ENCODE measurements around the gene MAP6. TPM values are rescaled to one million over a fixed set of nuclear protein-coding genes. Genes with fewer than 3 reads are reported as not detected.
A peak's percentile ranks its signal among the peaks of the same experiment; 100 is the strongest.

Gene MAP6
- polyA plus RNA-seq, 1 experiment: 1.5 TPM

DNA sequence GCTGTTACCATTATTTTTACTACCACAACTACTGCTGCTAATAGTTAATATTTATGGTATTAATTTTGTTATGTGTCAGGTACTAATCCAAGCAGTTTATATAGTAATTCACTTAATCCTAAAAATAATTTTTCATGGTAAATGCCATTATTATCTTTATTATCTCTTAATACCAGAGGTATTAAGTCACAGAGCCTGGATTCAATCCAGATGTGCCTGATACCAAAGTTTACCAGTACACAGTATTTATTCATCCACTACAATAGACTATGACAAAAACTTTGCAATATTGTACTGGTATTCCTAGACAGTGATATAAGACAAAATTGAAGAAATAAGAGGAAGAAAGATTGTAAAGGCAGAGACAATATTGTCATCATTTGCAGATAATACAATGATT is 24.5 kb downstream of the MAP6 start:
- no peak for DNase-seq (ENCODE audit: low read depth, low spot score)
- Histone ChIP-seq H3K27ac (ENCODE audit: low read depth, low read length) (no peak overlapping the region), H3K4me3 (ENCODE audit: low read depth, low read length) (no peak overlapping the region), H3K27me3 (ENCODE audit: control insufficient read depth, insufficient read depth, low read length) (peaks cover 6% of the 10 kb centered on the region), H3K9me3 (ENCODE audit: control insufficient read depth, insufficient read depth, low read length) (no peaks in the 10 kb centered on the region)
- TF ChIP-seq, protein P1, sequence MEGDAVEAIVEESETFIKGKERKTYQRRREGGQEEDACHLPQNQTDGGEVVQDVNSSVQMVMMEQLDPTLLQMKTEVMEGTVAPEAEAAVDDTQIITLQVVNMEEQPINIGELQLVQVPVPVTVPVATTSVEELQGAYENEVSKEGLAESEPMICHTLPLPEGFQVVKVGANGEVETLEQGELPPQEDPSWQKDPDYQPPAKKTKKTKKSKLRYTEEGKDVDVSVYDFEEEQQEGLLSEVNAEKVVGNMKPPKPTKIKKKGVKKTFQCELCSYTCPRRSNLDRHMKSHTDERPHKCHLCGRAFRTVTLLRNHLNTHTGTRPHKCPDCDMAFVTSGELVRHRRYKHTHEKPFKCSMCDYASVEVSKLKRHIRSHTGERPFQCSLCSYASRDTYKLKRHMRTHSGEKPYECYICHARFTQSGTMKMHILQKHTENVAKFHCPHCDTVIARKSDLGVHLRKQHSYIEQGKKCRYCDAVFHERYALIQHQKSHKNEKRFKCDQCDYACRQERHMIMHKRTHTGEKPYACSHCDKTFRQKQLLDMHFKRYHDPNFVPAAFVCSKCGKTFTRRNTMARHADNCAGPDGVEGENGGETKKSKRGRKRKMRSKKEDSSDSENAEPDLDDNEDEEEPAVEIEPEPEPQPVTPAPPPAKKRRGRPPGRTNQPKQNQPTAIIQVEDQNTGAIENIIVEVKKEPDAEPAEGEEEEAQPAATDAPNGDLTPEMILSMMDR (IDR thresholded peaks at IDR 0.05; ENCODE audit: low read depth, low read length): no peak
- POLR2A ChIA-PET: no interaction called here
- CTCF ChIA-PET: interaction anchor here (1.0 to 1.1 kb wide), 2 partner anchors 62 to 364 kb away, joined by 4 to 5 read pairs; no protein-coding TSS in a partner anchor

DNA sequence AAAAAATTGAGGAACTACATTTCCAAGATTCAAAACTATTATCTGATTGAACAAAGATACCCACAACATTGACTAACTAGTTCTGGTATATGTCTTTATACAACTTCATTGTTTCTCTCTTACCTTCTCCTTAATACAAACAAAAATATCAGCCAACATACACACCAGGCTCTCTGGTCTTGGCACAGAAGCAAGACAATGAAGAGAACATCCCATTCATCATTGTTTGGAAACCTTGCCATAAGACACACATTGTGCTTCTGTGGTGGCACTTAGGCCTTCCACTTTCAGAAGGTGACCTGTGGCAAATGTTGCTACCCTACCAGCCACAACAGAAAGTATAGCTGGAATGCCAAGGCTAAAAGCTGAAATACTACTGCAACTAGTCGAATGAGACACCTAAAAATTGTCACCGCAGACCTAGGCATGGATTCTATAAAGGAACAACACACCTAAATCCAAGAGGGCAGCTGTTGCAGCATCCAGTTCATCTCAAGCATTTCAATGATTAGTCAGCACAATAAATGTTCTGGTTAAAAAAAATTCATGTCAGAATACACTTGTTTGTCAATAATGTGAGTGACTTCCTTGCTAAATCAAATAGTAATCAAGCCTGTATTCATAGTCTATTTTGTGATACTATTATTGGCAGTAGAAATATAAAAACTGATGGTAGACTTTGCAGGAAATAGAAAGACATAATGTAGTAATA is 26.3 kb downstream of the MAP6 start:
- POLR2A ChIA-PET: no interaction called here
- Histone ChIP-seq H3K9me3 (ENCODE audit: control insufficient read depth, insufficient read depth, low read length) (no peaks in the 10 kb centered on the region), H3K4me3 (ENCODE audit: low read depth, low read length) (no peak overlapping the region), H3K27me3 (ENCODE audit: control insufficient read depth, insufficient read depth, low read length) (peaks cover 9% of the 10 kb centered on the region), H3K27ac (ENCODE audit: low read depth, low read length) (no peak overlapping the region)
- TF ChIP-seq, protein P1 (IDR thresholded peaks at IDR 0.05; ENCODE audit: low read depth, low read length): no peak
- DNase-seq (ENCODE audit: low read depth, low spot score): no peak
- CTCF ChIA-PET: no interaction called here

DNA sequence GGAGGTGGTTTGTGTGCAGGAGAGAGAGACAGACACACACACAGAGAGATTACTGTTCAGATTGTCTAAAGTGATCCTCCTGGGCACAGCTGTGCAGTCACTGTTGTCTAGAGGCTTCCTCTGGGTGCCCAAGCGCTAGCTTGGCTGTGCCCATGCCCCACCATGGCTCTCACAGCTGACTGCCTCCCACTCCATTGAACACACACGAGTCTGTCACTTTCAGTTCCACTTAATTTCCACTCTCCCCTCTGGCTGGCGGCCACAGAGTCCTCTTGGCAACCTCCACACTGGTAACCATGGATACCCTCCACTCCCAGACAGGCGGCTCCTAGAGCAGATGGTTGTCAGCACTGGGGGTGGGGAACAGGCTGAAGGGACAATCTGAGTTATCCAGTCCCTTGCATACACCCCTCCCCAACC is 29.1 kb downstream of the MAP6 start:
- H3K4me3 ChIP-seq (ENCODE audit: low read depth, low read length): no peak overlapping the region
- peaks cover 5% of the 10 kb centered on the region for H3K27me3 ChIP-seq (ENCODE audit: control insufficient read depth, insufficient read depth, low read length)
- ChIA-PET CTCF (no interaction called here), POLR2A (no interaction called here)
- H3K9me3 ChIP-seq (ENCODE audit: control insufficient read depth, insufficient read depth, low read length): no peaks in the 10 kb centered on the region
- TF ChIP-seq, protein P1 (IDR thresholded peaks at IDR 0.05; ENCODE audit: low read depth, low read length): no peak
- no peak for DNase-seq (ENCODE audit: low read depth, low spot score)
- H3K27ac ChIP-seq (ENCODE audit: low read depth, low read length): no peak overlapping the region

DNA sequence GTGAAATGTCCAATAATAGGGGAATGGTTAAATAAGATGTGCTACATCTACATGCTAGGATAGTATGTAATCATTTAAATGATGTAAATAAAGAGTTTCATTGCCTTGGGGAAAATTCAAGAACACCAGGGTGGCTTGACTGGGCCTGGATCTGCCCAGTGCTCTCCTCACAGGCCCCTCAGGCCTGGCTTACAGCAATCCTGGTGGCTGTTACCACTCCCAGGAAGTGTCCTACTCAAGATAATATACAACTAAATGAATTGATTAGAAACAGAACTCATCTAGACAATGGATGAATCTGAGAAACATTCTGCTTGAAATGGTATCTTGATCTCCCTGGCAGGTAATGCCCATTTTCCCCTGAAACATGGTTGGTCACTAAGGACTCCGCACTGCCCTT is 30.8 kb downstream of the MAP6 start:
- no peak for DNase-seq (ENCODE audit: low read depth, low spot score)
- CTCF ChIA-PET: interaction anchor here (0.6 kb wide), 1 partner anchor 91 kb away, joined by 4 read pairs; no protein-coding TSS in a partner anchor
- POLR2A ChIA-PET: no interaction called here
- no peak overlapping the region for H3K4me3 ChIP-seq (ENCODE audit: low read depth, low read length)
- TF ChIP-seq, protein P1 (IDR thresholded peaks at IDR 0.05; ENCODE audit: low read depth, low read length): no peak
- peaks cover 5% of the 10 kb centered on the region for H3K27me3 ChIP-seq (ENCODE audit: control insufficient read depth, insufficient read depth, low read length)
- H3K27ac ChIP-seq (ENCODE audit: low read depth, low read length): no peak overlapping the region
- no peaks in the 10 kb centered on the region for H3K9me3 ChIP-seq (ENCODE audit: control insufficient read depth, insufficient read depth, low read length)

DNA sequence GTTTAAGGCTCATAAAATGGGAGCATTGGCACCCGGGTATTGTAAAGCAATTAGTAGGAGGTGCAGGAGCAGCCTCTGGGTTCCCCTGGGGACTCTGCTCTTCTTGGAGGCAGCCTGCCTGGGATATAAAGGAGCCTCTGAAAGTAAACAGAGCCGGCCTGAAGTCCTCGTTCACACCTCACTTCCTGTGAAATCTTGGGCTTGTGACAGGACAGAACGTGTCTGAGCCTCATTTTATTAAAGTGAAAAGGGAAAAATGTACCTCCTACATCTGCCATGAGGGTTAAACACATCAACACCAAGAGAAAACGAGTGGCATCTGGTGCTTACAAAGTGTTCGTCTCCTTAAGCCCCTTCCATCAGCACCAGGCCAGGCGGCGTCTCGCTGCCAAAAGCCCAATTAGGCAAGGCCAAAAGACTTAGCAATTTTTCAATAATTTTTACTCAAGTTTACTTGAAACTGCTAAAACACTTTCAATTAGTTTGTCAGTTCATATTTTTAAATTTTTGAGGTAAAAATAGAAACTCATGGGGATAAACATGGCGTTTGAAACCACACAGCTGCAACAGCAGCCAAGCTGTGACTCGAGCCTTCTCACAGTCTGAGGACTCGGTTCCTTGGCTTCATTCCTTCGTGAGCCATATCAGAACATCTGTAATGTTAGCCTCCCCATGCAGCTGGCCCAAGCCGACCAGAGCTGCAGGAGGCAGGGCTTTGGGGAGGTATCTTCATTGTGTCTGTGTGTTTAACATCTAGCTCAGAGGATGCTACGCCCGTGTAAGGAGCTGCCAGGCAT is 33.6 kb downstream of the MAP6 start:
- Histone ChIP-seq H3K27ac (ENCODE audit: low read depth, low read length) (peak overlapping the region; percentile 13), H3K4me3 (ENCODE audit: low read depth, low read length) (no peak overlapping the region), H3K9me3 (ENCODE audit: control insufficient read depth, insufficient read depth, low read length) (no peaks in the 10 kb centered on the region), H3K27me3 (ENCODE audit: control insufficient read depth, insufficient read depth, low read length) (peaks cover 4% of the 10 kb centered on the region)
- CTCF ChIA-PET: interaction anchor here (0.5 kb wide), 1 partner anchor 397 kb away, joined by 5 read pairs; no protein-coding TSS in a partner anchor
- POLR2A ChIA-PET: interaction anchor here (0.6 to 1.3 kb wide), 5 partner anchors 9 to 34 kb away, joined by 3 to 8 read pairs (median 3); partner anchors contain the start of gene MAP6
- TF ChIP-seq, protein P1 (IDR thresholded peaks at IDR 0.05; ENCODE audit: low read depth, low read length): no peak
- DNase-seq (ENCODE audit: low read depth, low spot score): no peak
